GM12801 (cell line): Measurements from ENCODE around the gene GARRE1.

ENCODE experiments used
- CTCF ChIP-seq: IDR thresholded peaks from one replicate; pipeline ENCODE4 v1.5.1; 2011; ENCODE audit warnings: control low read depth; ENCODE audit not compliant: insufficient read length; ENCODE audit errors: extremely low read depth

The GARRE1 gene

GRCh38 chr19:34217952-34218817, 36.2 kb upstream of the GARRE1 start:
- no peak for TF ChIP-seq CTCF

GRCh38 chr19:34218818-34219164, 35.6 kb upstream of the GARRE1 start:
- TF ChIP-seq CTCF, result no peak

- no peak for TF ChIP-seq CTCF
Measured at GRCh38 chr19:34220472-34221063, 33.8 kb upstream of the GARRE1 start.

GRCh38 chr19:34222386-34222785, 32.0 kb upstream of the GARRE1 start:
- no peak for TF ChIP-seq CTCF

GRCh38 chr19:34224996-34225658, 29.2 kb upstream of the GARRE1 start:
- no peak for TF ChIP-seq CTCF

- no peak for TF ChIP-seq CTCF
Measured at GRCh38 chr19:34225659-34226015, 28.7 kb upstream of the GARRE1 start.

DNA sequence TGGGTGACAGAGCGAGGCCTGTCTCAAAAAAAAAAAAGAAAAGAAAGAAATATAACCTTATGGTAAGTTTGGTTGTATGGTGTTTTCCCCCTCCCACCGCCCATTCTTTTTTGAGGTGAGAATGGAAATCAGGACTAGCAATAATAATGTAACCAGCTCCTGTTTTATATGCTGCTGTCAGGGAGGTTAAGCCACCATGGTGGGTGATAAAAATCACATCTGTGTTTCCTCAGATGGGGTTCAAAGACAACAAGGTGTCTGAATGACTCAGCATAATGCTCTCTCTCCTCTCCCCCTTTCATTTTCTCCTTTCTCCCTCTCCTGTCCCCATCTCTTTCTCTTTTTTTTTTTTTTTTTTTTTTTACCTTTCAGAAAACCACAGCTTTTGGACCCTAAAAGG, 28.3 kb upstream of the GARRE1 start:
- no peak for TF ChIP-seq CTCF
